K562 (cell line): ENCODE data around the gene TMEM184C. TPM values are rescaled to one million over a fixed set of nuclear protein-coding genes. Genes with fewer than 3 reads are reported as not detected.

Experiments used
- ATAC-seq: fragments of 200-7000 bp; cut with Tn5 transposase; 3 replicates; pipeline ENCODE4 v1.9.1; 2020; ENCODE audit warnings: moderate library complexity
- BruUV-seq: library from RNA; stranded (reverse); fragments of 400-500 nt; replicated peaks from 2 replicates; lab custom pipeline; 2021; lab: Mats Ljungman, UMichigan
- CTCF ChIA-PET: fragments of 300-600 bp; formaldehyde crosslinking; extraction: SDS; loops from one replicate; lab custom pipeline; 2021; ENCODE audit warnings: low intra/inter-chr PET ratio; lab: Yijun Ruan, JAX
- POLR2A ChIA-PET: fragments of 300-600, 350-650 bp; sonication (Branson Sonifier 250); formaldehyde crosslinking; extraction: SDS; loops from one replicate; lab custom pipeline; 2021; ENCODE audit warnings: antibody characterized with exemption, inconsistent platforms; lab: Yijun Ruan, JAX
- DNase-seq, 4 experiments: peaks; one replicate each; pipeline versions ENCODE4 v3.0.0 to v3.0.0-alpha.2; 2011 to 2018; ENCODE audit warnings: low spot score in 3 of 4, mixed read lengths in 3 of 4; ENCODE audit errors: extremely low read depth in 1 of 4
- FAIRE-seq: peaks from 2 replicates; lab custom pipeline; 2011; peaks lifted over from hg19 to GRCh38; lab: Jason Lieb, UNC
- H2AFZ ChIP-seq: 2 replicates; pipeline ENCODE4 v1.6.0; 2011; ENCODE audit warnings: low read depth, low read length, control low read depth, inconsistent platforms
- H3K27ac ChIP-seq: fragments of 200-600 bp; 3 replicates; pipeline ENCODE4 v1.8.0; 2011; ENCODE audit warnings: low read depth, mild to moderate bottlenecking, control low read depth, inconsistent platforms, low read length, moderate library complexity, mixed read lengths; ENCODE audit errors: extremely low read depth
- H3K27me3 ChIP-seq, 2 experiments: fragments of 300-600 bp in 1 of 2; 2 replicates in 1 of 2; 3 replicates in 1 of 2; pipeline versions ENCODE4 v1.6.0 to v1.8.0; 2011; ENCODE audit warnings: inconsistent platforms in 2 of 2, low read length in 2 of 2, mild to moderate bottlenecking in 1 of 2, mixed read lengths in 1 of 2, moderate library complexity in 1 of 2; ENCODE audit not compliant: control insufficient read depth in 2 of 2, insufficient read depth in 2 of 2
- H3K36me3 ChIP-seq: fragments of 300-600 bp; 3 replicates; pipeline ENCODE4 v1.8.0; 2011; ENCODE audit warnings: mild to moderate bottlenecking, low read length, inconsistent platforms; ENCODE audit not compliant: control insufficient read depth, insufficient read depth
- H3K4me1 ChIP-seq, 2 experiments: fragments of 200-600 bp in 1 of 2; replicated peaks in 1 of 2; 2 replicates in 1 of 2; 3 replicates in 1 of 2; pipeline versions ENCODE4 v1.5.1 to v1.8.0; 2011; ENCODE audit warnings: inconsistent platforms in 2 of 2, low read length in 2 of 2, mild to moderate bottlenecking in 1 of 2, mixed read lengths in 1 of 2, moderate library complexity in 1 of 2; ENCODE audit not compliant: control insufficient read depth in 2 of 2, insufficient read depth in 2 of 2
- H3K4me2 ChIP-seq: 2 replicates; pipeline ENCODE4 v1.6.1; 2011; ENCODE audit warnings: low read length, control low read depth, inconsistent platforms, mixed read lengths; ENCODE audit not compliant: insufficient read depth
- H3K4me3 ChIP-seq: fragments of 200-600 bp; sonication (generic), shearing (Covaris generic); 2 replicates; pipeline ENCODE4 v1.5.1; 2016; ENCODE audit warnings: control low read depth, inconsistent platforms
- H3K79me2 ChIP-seq: fragments of 200-600 bp; 3 replicates; pipeline ENCODE4 v1.8.0; 2011; ENCODE audit warnings: low read length, inconsistent platforms; ENCODE audit not compliant: control insufficient read depth, insufficient read depth
- H3K9ac ChIP-seq, 2 experiments: 2 replicates each; pipeline versions ENCODE4 v1.6.0 to v1.6.1; 2011; ENCODE audit warnings: low read depth in 2 of 2, low read length in 2 of 2, control low read depth in 1 of 2, inconsistent platforms in 1 of 2, mild to moderate bottlenecking in 1 of 2, mixed read lengths in 1 of 2; ENCODE audit not compliant: insufficient read depth in 1 of 2
- H3K9me1 ChIP-seq: one replicate; pipeline ENCODE4 v1.6.0; 2011; ENCODE audit warnings: inconsistent platforms, mild to moderate bottlenecking, low read length, moderate library complexity; ENCODE audit not compliant: control insufficient read depth, insufficient read depth
- H3K9me3 ChIP-seq: replicated peaks from 2 replicates; pipeline ENCODE4 v1.5.1; 2011; ENCODE audit warnings: low read depth, low read length, inconsistent platforms; ENCODE audit not compliant: control insufficient read depth, insufficient read depth
- H4K20me1 ChIP-seq: replicated peaks from 2 replicates; pipeline ENCODE4 v1.6.1; 2011; ENCODE audit warnings: low read length, inconsistent platforms, mixed read lengths; ENCODE audit not compliant: control insufficient read depth, insufficient read depth
- ARID1B ChIP-seq: fragments of 450-650 bp; IDR thresholded peaks from 2 replicates; pipeline ENCODE4 v1.6.1; 2016; ENCODE audit warnings: antibody characterized with exemption, mild to moderate bottlenecking, inconsistent platforms
- CBFA2T2 ChIP-seq: fragments of 450-650 bp; conservative IDR thresholded peaks from 2 replicates; pipeline ENCODE4 v1.6.1; 2017; ENCODE audit warnings: mild to moderate bottlenecking
- CBFA2T3 ChIP-seq: fragments of 450-650 bp; IDR thresholded peaks from 2 replicates; pipeline ENCODE4 v1.6.1; 2017
- CHD7 ChIP-seq: fragments of 200-600 bp; sonication (generic); IDR thresholded peaks from one replicate; pipeline ENCODE4 v1.6.1; 2012; ENCODE audit warnings: mild to moderate bottlenecking, low read depth, low read length, inconsistent platforms
- POLR3A ChIP-seq: IDR thresholded peaks from 2 replicates; pipeline ENCODE4 v1.6.1; 2011; ENCODE audit warnings: borderline replicate concordance, mild to moderate bottlenecking, moderate library complexity; ENCODE audit not compliant: insufficient read length, insufficient read depth; ENCODE audit errors: extremely low read depth
- STAT5A ChIP-seq: IDR thresholded peaks from 2 replicates; pipeline ENCODE4 v1.6.1; 2012; ENCODE audit warnings: low read length, inconsistent platforms, borderline replicate concordance
- TAL1 ChIP-seq: fragments of 450-650 bp; IDR thresholded peaks from 2 replicates; pipeline ENCODE4 v1.6.1; 2016; ENCODE audit warnings: mild to moderate bottlenecking
- TEAD4 ChIP-seq, 2 experiments: sonication (generic) in 1 of 2; formaldehyde crosslinking in 1 of 2; IDR thresholded peaks; 2 replicates each; pipeline versions ENCODE4 v1.6.1 to v1.8.0; 2012 to 2022; ENCODE audit warnings: borderline replicate concordance in 1 of 2, inconsistent platforms in 1 of 2, low read length in 1 of 2, mild to moderate bottlenecking in 1 of 2, missing genetic modification reagents in 1 of 2
- ZC3H8 ChIP-seq: fragments of 450-650 bp; IDR thresholded peaks from 2 replicates; pipeline ENCODE4 v1.6.1; 2017
- WGBS: fragments of 100-300 bp; shearing (Covaris generic); methylation state at CpG from one replicate; pipeline ENCODE4 v1.1.6; 2016; ENCODE audit warnings: low coverage, mixed read lengths; ENCODE audit not compliant: insufficient coverage; ENCODE audit errors: missing lambda C conversion rate; 5-methylcytosine and 5-hydroxymethylcytosine counted together
- in situ Hi-C: fragments of 300-500 bp; cut with MboI; formaldehyde crosslinking; loops from 4 replicates; pipeline ENCODE4 v1.15.0; 2018; ENCODE audit warnings: inconsistent platforms, mixed read lengths
- intact Hi-C: fragments of 100-400 bp; cut with micrococcal nuclease; formaldehyde crosslinking; loops from 2 replicates; pipeline ENCODE4 v1.14.2; 2022
- polyA plus RNA-seq, 8 experiments: library from polyadenylated mRNA; depleted of rRNA in 4 of 8; stranded (reverse) in 5 of 8; unstranded in 3 of 8; fragments of >200 nt; fragmentation: Nextera tagmentation in 2 of 8; fragmentation: Illumina TruSeq in 1 of 8; extraction: Ambion mirVana in 2 of 8; extraction: Trizol in 1 of 8; gene quantifications; 2 replicates each; pipeline versions ENCODE4 v1.2.1 to v1.2.3, GENCODE V29; 2011 to 2014; ENCODE audit warnings: inconsistent platforms in 1 of 8, missing spikeins in 1 of 8
- total RNA-seq, 7 experiments: library from RNA; depleted of rRNA in 6 of 7; stranded (reverse); fragments of >200 nt in 6 of 7; fragmentation: Illumina TruSeq in 2 of 7; extraction: Trizol in 2 of 7; gene quantifications; 2 replicates each; pipeline versions ENCODE4 v1.2.1 to v1.2.3, GENCODE V29; 2011 to 2021; ENCODE audit warnings: low replicate concordance in 1 of 7

Gene TMEM184C
- total and polyA plus RNA-seq, 9 of the 15 experiments (the other 6 are each of a cell fraction or from before 2014, with no cell fraction given), result 3.9 to 24.2 (median 18.2) TPM

GRCh38 chr4:147581606-147582350 is 35.4 kb upstream of the TMEM184C start:
- DNase-seq, result peak in 3 of 4 experiments; percentile 17 to 55 (median 52)
- ChIA-PET CTCF (no interaction called here), POLR2A (no interaction called here)
- Histone ChIP-seq H3K9me1 (no peaks in the 10 kb centered on the region), H3K79me2 (no peaks in the 10 kb centered on the region), H3K36me3 (no peaks in the 10 kb centered on the region), H3K4me1 (peaks cover 0 to 2% of the 10 kb centered on the region in 2 experiments; a peak in 2 of 5 replicates), H3K27ac (no peak overlapping the region), H4K20me1 (no peaks in the 10 kb centered on the region), H3K4me2 (no peak overlapping the region), H3K27me3 (no peaks in the 10 kb centered on the region), H3K9ac (no peak overlapping the region), H3K9me3 (no peaks in the 10 kb centered on the region), H2AFZ (no peak overlapping the region; the same call in 1 of the 2 replicates), H3K4me3 (no peak overlapping the region)
- in situ Hi-C loops (loop anchor here (25.0 kb wide), 1 partner anchor 569 kb away; no protein-coding TSS in a partner anchor), intact Hi-C loops (no loop called here)
- FAIRE-seq, result peak; percentile 71
- peak; percentile 84 for ATAC-seq
- no TSS peak for BruUV-seq
- peak; percentile 74 for TF ChIP-seq CBFA2T3
- TF ChIP-seq ARID1B, result peak; percentile 24; the same call in 1 of the 2 replicates
- TF ChIP-seq POLR3A, result no peak
- TF ChIP-seq CBFA2T2, result peak; percentile 56
- peak; percentile 38; the same call in 1 of the 2 replicates for TF ChIP-seq TAL1
- no peak for TF ChIP-seq CHD7
- no peak for TF ChIP-seq ZC3H8
- peak; percentile 57; the same call in 1 of the 2 replicates for TF ChIP-seq TEAD4 (IDR thresholded peaks at IDR 0.05; ENCODE audit: low read length)
- no peak for TF ChIP-seq TEAD4 (CRISPR knock-in tag; IDR thresholded peaks at IDR 0.05; ENCODE audit: borderline replicate concordance)
- TF ChIP-seq STAT5A, result peak; percentile 36; the same call in 1 of the 2 replicates
- WGBS, result 1% methylated on average over 6 of the region's 6 CpGs
